GM10266 (cell line): ENCODE measurements around the gene CDKL4.

Source experiments
- DNase-seq: peaks from one replicate; pipeline ENCODE4 v3.0.0; 2012; ENCODE audit errors: extremely low spot score
- TF ChIP-seq, protein P1 (sequence below): IDR thresholded peaks from 2 replicates; pipeline ENCODE4 v1.5.1; 2012; ENCODE audit warnings: mild to moderate bottlenecking, low read depth; ENCODE audit not compliant: control insufficient read depth, insufficient read depth; ENCODE audit errors: missing control alignments

The CDKL4 gene

DNA sequence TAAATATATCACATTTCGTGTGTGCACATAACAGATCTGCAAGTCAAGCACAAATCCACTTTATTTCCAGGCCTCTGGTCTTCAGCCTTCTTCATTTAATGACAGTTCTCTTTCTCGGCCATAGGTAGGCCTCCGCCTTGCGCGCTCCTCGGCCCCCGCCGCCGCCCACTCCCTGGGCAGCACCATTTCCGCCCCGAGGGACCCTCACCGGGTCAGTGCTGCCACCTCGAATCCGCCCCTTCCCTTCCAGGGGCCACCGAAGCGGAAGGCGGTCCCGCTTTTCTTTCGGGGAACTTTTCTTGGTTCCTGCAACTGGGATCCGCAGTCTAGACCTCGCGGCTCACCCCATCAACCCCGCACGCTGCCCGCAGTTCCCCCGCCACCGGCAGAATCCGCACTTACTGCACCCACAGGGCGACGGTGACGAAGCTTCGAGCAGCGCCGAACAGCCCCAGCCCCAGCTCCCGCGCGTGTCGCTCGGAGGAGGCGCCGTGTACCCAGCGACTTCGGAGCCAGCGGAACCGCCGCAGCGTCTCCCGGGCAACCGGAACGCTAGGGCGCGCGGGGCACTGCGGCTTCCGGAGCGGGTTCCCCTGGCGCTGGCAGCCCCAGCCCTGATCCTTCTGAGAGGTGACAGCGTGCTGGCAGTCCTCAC lies at the start of gene CDKL4:
CDKL4 (minus strand) TSS at position 502 of the 655 bp plus-strand sequence.
- TF ChIP-seq, protein P1, sequence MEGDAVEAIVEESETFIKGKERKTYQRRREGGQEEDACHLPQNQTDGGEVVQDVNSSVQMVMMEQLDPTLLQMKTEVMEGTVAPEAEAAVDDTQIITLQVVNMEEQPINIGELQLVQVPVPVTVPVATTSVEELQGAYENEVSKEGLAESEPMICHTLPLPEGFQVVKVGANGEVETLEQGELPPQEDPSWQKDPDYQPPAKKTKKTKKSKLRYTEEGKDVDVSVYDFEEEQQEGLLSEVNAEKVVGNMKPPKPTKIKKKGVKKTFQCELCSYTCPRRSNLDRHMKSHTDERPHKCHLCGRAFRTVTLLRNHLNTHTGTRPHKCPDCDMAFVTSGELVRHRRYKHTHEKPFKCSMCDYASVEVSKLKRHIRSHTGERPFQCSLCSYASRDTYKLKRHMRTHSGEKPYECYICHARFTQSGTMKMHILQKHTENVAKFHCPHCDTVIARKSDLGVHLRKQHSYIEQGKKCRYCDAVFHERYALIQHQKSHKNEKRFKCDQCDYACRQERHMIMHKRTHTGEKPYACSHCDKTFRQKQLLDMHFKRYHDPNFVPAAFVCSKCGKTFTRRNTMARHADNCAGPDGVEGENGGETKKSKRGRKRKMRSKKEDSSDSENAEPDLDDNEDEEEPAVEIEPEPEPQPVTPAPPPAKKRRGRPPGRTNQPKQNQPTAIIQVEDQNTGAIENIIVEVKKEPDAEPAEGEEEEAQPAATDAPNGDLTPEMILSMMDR, result no peak
- no peak for DNase-seq

DNA sequence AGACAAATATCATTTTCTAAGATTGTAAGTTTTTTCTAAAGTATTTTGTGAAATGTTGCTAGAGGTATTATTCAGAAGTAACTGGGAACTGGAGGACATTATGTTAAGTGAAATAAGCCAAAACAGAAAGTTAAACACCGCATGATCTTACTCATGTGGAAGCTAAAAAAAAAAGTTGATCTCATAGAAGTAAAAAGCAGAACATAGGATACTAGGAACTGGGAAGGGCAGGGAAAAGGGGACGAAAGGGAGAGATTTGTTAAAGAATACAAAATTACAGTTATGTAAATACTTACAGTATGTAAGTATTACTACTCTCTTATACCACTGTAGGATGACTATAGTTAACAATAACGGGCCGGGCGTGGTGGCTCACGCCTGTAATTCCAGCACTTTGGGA lies 46.7 kb upstream of the CDKL4 start:
- TF ChIP-seq, protein P1, result no peak

DNA sequence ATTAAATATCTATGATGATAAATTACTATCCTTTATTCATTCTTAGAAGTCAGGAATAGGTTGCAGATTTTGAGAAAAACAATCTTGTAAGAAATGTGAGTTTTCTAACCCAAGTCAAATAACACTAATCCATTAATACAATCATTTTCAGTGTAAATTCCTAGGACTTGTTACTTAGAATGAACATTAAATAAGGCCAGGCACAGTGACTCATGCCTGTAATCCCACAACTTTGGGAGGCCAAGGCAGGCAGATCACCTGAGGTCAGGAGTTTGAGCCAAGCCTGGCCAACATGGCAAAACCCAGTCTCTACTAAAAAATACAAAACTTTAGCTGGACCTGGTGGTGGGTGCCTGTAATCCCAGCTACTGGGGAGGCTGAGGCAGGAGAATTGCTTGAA lies 45.8 kb upstream of the CDKL4 start:
- TF ChIP-seq, protein P1, result no peak
- DNase-seq, result no peak

More for the DNA sequence above, 46.7 kb upstream of the CDKL4 start:
- no peak for DNase-seq

DNA sequence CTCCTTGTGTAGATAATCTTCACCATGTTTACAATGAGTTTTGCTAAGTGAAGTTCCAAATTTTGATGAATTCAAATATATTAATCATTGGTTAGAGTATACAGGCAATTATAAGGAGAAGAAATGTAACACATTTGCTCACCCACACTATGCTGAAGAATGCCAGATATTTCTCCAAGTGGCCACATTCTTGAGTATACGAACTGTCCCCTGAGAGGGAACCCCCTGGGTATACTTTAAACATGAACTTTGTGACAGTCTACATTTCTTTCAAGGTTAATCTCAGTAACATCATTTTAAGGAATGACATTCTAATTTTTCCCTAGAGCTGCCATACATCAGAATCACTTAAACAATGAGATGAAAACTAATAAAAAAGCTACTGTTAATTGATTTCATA lies 39.8 kb upstream of the CDKL4 start:
- no peak for DNase-seq
- TF ChIP-seq, protein P1, result no peak

DNA sequence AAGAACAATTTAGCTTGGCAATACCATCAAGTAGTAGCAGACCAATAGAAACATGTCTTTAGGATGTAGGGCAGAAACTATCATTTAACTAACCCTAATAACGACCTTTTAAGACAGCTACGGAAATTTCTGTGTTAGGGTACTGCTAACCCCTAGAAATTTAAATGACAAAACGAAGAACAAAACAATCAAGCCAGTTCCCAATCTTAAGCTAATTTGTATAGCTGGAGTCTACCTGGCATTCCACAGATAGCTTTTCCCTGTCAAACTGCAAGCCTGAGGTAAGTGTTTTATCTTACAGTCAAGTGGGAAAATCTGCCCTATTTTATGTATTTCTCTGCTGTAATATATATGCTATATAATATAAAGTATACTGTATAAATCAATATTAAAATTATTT lies 37.6 kb upstream of the CDKL4 start:
- DNase-seq, result no peak
- TF ChIP-seq, protein P1, result no peak

DNA sequence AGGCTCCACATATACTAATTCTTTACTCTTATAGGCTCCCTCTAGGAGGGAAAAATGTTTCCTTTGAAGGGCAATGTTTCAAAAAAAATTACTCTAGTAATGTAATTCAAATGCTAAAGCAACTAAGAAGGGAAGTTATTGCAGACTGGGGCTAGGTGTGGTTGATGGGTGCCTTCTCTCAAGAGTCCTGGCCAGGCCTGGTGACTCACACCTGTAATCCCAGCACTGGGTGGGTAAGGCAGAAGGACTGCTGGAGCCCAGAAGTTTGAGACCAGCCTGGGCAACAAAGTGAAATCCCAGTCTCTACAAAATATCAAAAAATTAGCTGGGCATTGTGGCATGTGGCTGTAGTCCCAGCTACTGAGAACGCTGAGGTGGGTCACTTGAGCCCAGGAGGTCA lies 31.2 kb upstream of the CDKL4 start:
- TF ChIP-seq, protein P1, result no peak
- DNase-seq, result no peak

DNA sequence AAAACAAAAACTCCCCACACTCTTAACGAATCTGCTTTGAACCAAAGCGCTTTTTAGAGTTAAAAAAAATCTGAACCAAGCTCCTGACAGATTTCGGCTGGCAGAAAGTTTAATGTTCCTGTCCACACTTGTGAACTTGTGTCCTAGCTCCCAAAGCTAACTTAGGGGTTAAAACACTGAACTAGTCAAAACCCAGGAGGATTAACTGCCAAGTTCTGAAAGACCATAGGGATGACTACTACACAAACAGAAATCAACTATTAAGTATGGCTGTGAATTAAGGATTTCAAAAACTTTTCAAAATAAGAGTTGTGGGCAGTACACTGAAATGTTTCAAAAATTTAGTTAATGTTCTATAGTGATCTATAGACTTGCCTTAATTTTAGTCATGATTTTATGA lies 26.2 kb upstream of the CDKL4 start:
- TF ChIP-seq, protein P1, result no peak
- DNase-seq, result no peak
